CD14-positive monocyte (primary cell): ENCODE measurements around the gene SGMS1. TPM values are rescaled to one million over a fixed set of nuclear protein-coding genes. Genes with fewer than 3 reads are reported as not detected.

Source experiments
- DNase-seq, 3 donors: peaks; one replicate each; pipeline ENCODE4 v3.0.0-alpha.2; 2011 to 2022
- H2AFZ ChIP-seq: 2 replicates; pipeline ENCODE4 v1.6.0; 2012; ENCODE audit warnings: mild to moderate bottlenecking, low read depth, low read length, inconsistent platforms; ENCODE audit not compliant: insufficient read depth, poor library complexity, severe bottlenecking
- H3K27ac ChIP-seq, 2 donors: 1 replicate in 1 of 2; 2 replicates in 1 of 2; pipeline ENCODE4 v1.5.1; 2012 to 2013; ENCODE audit warnings: low read length in 2 of 2, control low read depth in 1 of 2, inconsistent platforms in 1 of 2, low read depth in 1 of 2, mild to moderate bottlenecking in 1 of 2
- H3K27me3 ChIP-seq, 2 donors: one replicate each; pipeline versions ENCODE4 v1.6.0 to v1.6.1; 2011 to 2013; ENCODE audit warnings: low read length in 2 of 2; ENCODE audit not compliant: control insufficient read depth in 2 of 2, insufficient read depth in 2 of 2
- H3K36me3 ChIP-seq, 2 donors: replicated peaks in 1 of 2; 1 replicate in 1 of 2; 2 replicates in 1 of 2; pipeline versions ENCODE4 v1.5.1 to v1.6.1; 2012 to 2013; ENCODE audit warnings: low read length in 2 of 2, control low read depth in 1 of 2, inconsistent platforms in 1 of 2, mild to moderate bottlenecking in 1 of 2; ENCODE audit not compliant: insufficient read depth in 2 of 2, control insufficient read depth in 1 of 2
- H3K4me1 ChIP-seq, 2 donors: 1 replicate in 1 of 2; 2 replicates in 1 of 2; pipeline versions ENCODE4 v1.5.1 to v1.6.1; 2012 to 2013; ENCODE audit warnings: low read length in 2 of 2, control low read depth in 1 of 2, inconsistent platforms in 1 of 2, mild to moderate bottlenecking in 1 of 2, moderate library complexity in 1 of 2; ENCODE audit not compliant: insufficient read depth in 2 of 2, control insufficient read depth in 1 of 2
- H3K4me2 ChIP-seq: replicated peaks from 2 replicates; pipeline ENCODE3; 2012; ENCODE audit warnings: low read length, moderate library complexity, mild to moderate bottlenecking; ENCODE audit not compliant: poor library complexity, severe bottlenecking; ENCODE audit errors: extremely low read depth
- H3K4me3 ChIP-seq, 3 experiments: fragments of 200-600 bp in 1 of 3; sonication (generic) in 1 of 3; replicated peaks in 1 of 3; 1 replicate in 2 of 3; 2 replicates in 1 of 3; pipeline ENCODE4 v1.5.1; 2011 to 2013; ENCODE audit warnings: low read length in 3 of 3, mild to moderate bottlenecking in 3 of 3, control low read depth in 2 of 3, low read depth in 2 of 3, inconsistent platforms in 1 of 3, moderate library complexity in 1 of 3
- H3K79me2 ChIP-seq: 2 replicates; pipeline ENCODE4 v1.6.0; 2012; ENCODE audit warnings: mild to moderate bottlenecking, control low read depth, inconsistent platforms, low read length, moderate library complexity; ENCODE audit not compliant: insufficient read depth
- H3K9ac ChIP-seq: 2 replicates; pipeline ENCODE4 v1.6.0; 2017; ENCODE audit warnings: low read length, mild to moderate bottlenecking; ENCODE audit not compliant: insufficient read depth, poor library complexity, severe bottlenecking
- H3K9me3 ChIP-seq, 2 donors: replicated peaks in 1 of 2; 1 replicate in 1 of 2; 2 replicates in 1 of 2; pipeline versions ENCODE4 v1.5.1 to v1.6.1; 2012 to 2013; ENCODE audit warnings: low read length in 2 of 2, control low read depth in 1 of 2; ENCODE audit not compliant: control insufficient read depth in 1 of 2, insufficient read depth in 1 of 2
- H4K20me1 ChIP-seq: 2 replicates; pipeline ENCODE4 v1.6.0; 2012; ENCODE audit warnings: mild to moderate bottlenecking, low read length, control low read depth, moderate library complexity; ENCODE audit not compliant: insufficient read depth
- H3K27ac Mint-ChIP-seq, 7 donors: one replicate each; pipeline ENCODE4 v1.8.0; 2020; ENCODE audit warnings: mild to moderate bottlenecking in 7 of 7, mixed read lengths in 7 of 7, moderate library complexity in 6 of 7, inconsistent platforms in 2 of 7
- H3K27me3 Mint-ChIP-seq, 3 donors: one replicate each; pipeline ENCODE4 v1.8.0; 2021 to 2022; ENCODE audit warnings: low read depth in 3 of 3, mild to moderate bottlenecking in 3 of 3, mixed read lengths in 3 of 3, moderate library complexity in 3 of 3, inconsistent platforms in 1 of 3
- H3K36me3 Mint-ChIP-seq, 2 donors: one replicate each; pipeline ENCODE4 v1.8.0; 2020; ENCODE audit warnings: mixed read lengths in 2 of 2, inconsistent platforms in 1 of 2, mild to moderate bottlenecking in 1 of 2
- H3K4me1 Mint-ChIP-seq: one replicate; pipeline ENCODE4 v1.8.0; 2020; ENCODE audit warnings: mild to moderate bottlenecking, mixed read lengths
- H3K4me3 Mint-ChIP-seq, 2 donors: one replicate each; pipeline ENCODE4 v1.8.0; 2020; ENCODE audit warnings: mild to moderate bottlenecking in 2 of 2, mixed read lengths in 2 of 2, moderate library complexity in 1 of 2
- H3K9me3 Mint-ChIP-seq, 7 donors: one replicate each; pipeline ENCODE4 v1.8.0; 2020 to 2022; ENCODE audit warnings: mixed read lengths in 7 of 7, mild to moderate bottlenecking in 6 of 7, moderate library complexity in 6 of 7, inconsistent platforms in 2 of 7
- WGBS: methylation state at CpG from one replicate; pipeline ENCODE4 v1.1.5; 2013; ENCODE audit warnings: missing lambda C conversion rate; ENCODE audit not compliant: insufficient coverage; 5-methylcytosine and 5-hydroxymethylcytosine counted together
- intact Hi-C, 2 donors: fragments of 100-400 bp; cut with micrococcal nuclease; formaldehyde crosslinking; loops; one replicate each; pipeline versions ENCODE4 v1.15.0 to v1.15.1; 2023
- polyA plus RNA-seq, 3 donors: library from polyadenylated mRNA; depleted of rRNA in 1 of 3; unstranded in 2 of 3; stranded (reverse) in 1 of 3; fragments of 300-500 nt in 2 of 3; fragments of >200 nt in 1 of 3; fragmentation: Illumina TruSeq in 2 of 3; gene quantifications; 1 replicate in 2 of 3; 2 replicates in 1 of 3; pipeline ENCODE4 v1.2.3, GENCODE V29; 2012 to 2021
- TF ChIP-seq, protein P1 (sequence below): fragments of 200-600 bp; IDR thresholded peaks from one replicate; pipeline ENCODE4 v1.8.0; 2022; ENCODE audit warnings: antibody characterized with exemption, mild to moderate bottlenecking

Gene SGMS1
- polyA plus RNA-seq, 3 donors = 19.5 to 20.6 (median 20.4) TPM

- TF ChIP-seq, protein P1, sequence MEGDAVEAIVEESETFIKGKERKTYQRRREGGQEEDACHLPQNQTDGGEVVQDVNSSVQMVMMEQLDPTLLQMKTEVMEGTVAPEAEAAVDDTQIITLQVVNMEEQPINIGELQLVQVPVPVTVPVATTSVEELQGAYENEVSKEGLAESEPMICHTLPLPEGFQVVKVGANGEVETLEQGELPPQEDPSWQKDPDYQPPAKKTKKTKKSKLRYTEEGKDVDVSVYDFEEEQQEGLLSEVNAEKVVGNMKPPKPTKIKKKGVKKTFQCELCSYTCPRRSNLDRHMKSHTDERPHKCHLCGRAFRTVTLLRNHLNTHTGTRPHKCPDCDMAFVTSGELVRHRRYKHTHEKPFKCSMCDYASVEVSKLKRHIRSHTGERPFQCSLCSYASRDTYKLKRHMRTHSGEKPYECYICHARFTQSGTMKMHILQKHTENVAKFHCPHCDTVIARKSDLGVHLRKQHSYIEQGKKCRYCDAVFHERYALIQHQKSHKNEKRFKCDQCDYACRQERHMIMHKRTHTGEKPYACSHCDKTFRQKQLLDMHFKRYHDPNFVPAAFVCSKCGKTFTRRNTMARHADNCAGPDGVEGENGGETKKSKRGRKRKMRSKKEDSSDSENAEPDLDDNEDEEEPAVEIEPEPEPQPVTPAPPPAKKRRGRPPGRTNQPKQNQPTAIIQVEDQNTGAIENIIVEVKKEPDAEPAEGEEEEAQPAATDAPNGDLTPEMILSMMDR = no peak
- Histone ChIP-seq H3K27ac (no peak overlapping the region), H3K4me2 (no peak overlapping the region), H4K20me1 (peaks cover 91% of the 10 kb centered on the region), H2AFZ (no peak overlapping the region), H3K9me3 (no peaks in the 10 kb centered on the region), H3K9ac (no peak overlapping the region), H3K4me3 (no peak overlapping the region), H3K27me3 (no peaks in the 10 kb centered on the region), H3K4me1 (peaks cover 12 to 13% of the 10 kb centered on the region in 2 donors), H3K36me3 (no peaks in the 10 kb centered on the region), H3K79me2 (peaks cover 65% of the 10 kb centered on the region)
- H3K4me1 Mint-ChIP-seq = peaks cover 25% of the 10 kb centered on the region
- peak overlapping the region in 4 of 7 donors; percentile 43 to 71 (median 66) for H3K27ac Mint-ChIP-seq
- intact Hi-C loops = no loop called here
- WGBS = no CpG with 5 or more reads among the region's 1 CpG
- H3K27me3 Mint-ChIP-seq = peaks cover 0 to 1% (median 0%) of the 10 kb centered on the region in 3 donors
- H3K4me3 Mint-ChIP-seq = no peak overlapping the region
- no peak for DNase-seq
- H3K9me3 Mint-ChIP-seq = peaks cover 0 to 2% (median 0%) of the 10 kb centered on the region in 7 donors
- peaks cover 15 to 22% of the 10 kb centered on the region in 2 donors for H3K36me3 Mint-ChIP-seq
These were observed 261.8 kb downstream of the SGMS1 start for GRCh38 chr10:50361946-50362345.

- Mint-ChIP-seq H3K4me1 (peaks cover 25% of the 10 kb centered on the region), H3K27me3 (peaks cover 0 to 1% (median 0%) of the 10 kb centered on the region in 3 donors), H3K9me3 (peaks cover 3 to 8% (median 7%) of the 10 kb centered on the region in 7 donors), H3K27ac (no peak overlapping the region), H3K36me3 (peaks cover 11 to 18% of the 10 kb centered on the region in 2 donors), H3K4me3 (no peak overlapping the region)
- peaks cover 12 to 13% of the 10 kb centered on the region in 2 donors for H3K4me1 ChIP-seq
- peaks cover 62% of the 10 kb centered on the region for H3K79me2 ChIP-seq
- TF ChIP-seq, protein P1 = no peak
- H3K9me3 ChIP-seq = peaks cover 0 to 7% of the 10 kb centered on the region in 2 donors
- no peak overlapping the region for H3K27ac ChIP-seq
- no peak overlapping the region for H3K4me3 ChIP-seq
- H3K36me3 ChIP-seq = no peaks in the 10 kb centered on the region
- peaks cover 84% of the 10 kb centered on the region for H4K20me1 ChIP-seq
- intact Hi-C loops = no loop called here
- H3K27me3 ChIP-seq = no peaks in the 10 kb centered on the region
- no peak overlapping the region for H3K4me2 ChIP-seq
- no peak overlapping the region for H3K9ac ChIP-seq
- WGBS = 100% methylated on average over 3 of the region's 5 CpGs
- no peak overlapping the region for H2AFZ ChIP-seq
- DNase-seq = no peak
These were observed 263.5 kb downstream of the SGMS1 start for GRCh38 chr10:50360077-50360850.
